NCI-H510A (cell line): Measurements from ENCODE around the gene IKZF5.

Experiments
- DNase-seq: peaks from one replicate; lab custom pipeline; 2025; lab: John Stamatoyannopoulos, UW

Gene IKZF5

GRCh38 chr10:123016228-123016627 is 7.6 kb upstream of the IKZF5 start:
- DNase-seq, result no peak

- no peak for DNase-seq
These were observed 6.2 kb upstream of the IKZF5 start for GRCh38 chr10:123014772-123015171.

GRCh38 chr10:123013456-123014419 is 5.1 kb upstream of the IKZF5 start:
- DNase-seq, result no peak

GRCh38 chr10:123011987-123012386 is 3.4 kb upstream of the IKZF5 start:
- DNase-seq, result no peak

GRCh38 chr10:123009105-123009820 is 668 bp upstream of the IKZF5 start:
- no peak for DNase-seq

- DNase-seq, result peak; percentile 19
These were observed 839 bp downstream of the IKZF5 start for GRCh38 chr10:123007558-123008354.

GRCh38 chr10:123004298-123004697 is 4.3 kb downstream of the IKZF5 start:
- DNase-seq, result no peak

- DNase-seq, result no peak
These were observed 7.2 kb downstream of the IKZF5 start for GRCh38 chr10:123001370-123001769.

GRCh38 chr10:123000155-123000554 is 8.4 kb downstream of the IKZF5 start:
- no peak for DNase-seq

- DNase-seq, result peak; percentile 58
These were observed 9.2 kb downstream of the IKZF5 start for GRCh38 chr10:122999347-122999746.

GRCh38 chr10:122998934-122999333 is 9.7 kb downstream of the IKZF5 start:
- no peak for DNase-seq

- DNase-seq, result no peak
These were observed 10.2 kb downstream of the IKZF5 start for GRCh38 chr10:122998360-122998917.

- DNase-seq, result no peak
These were observed 10.7 kb downstream of the IKZF5 start for GRCh38 chr10:122997864-122998263.

- DNase-seq, result no peak
These were observed 12.7 kb downstream of the IKZF5 start for GRCh38 chr10:122995936-122996335.

GRCh38 chr10:122993797-122994336 is 14.7 kb downstream of the IKZF5 start:
- no peak for DNase-seq

- no peak for DNase-seq
These were observed 16.5 kb downstream of the IKZF5 start for GRCh38 chr10:122992031-122992585.

- no peak for DNase-seq
These were observed 18.3 kb downstream of the IKZF5 start for GRCh38 chr10:122990278-122990677.

- DNase-seq, result no peak
These were observed 20.1 kb downstream of the IKZF5 start for GRCh38 chr10:122988501-122988900.

- DNase-seq, result no peak
These were observed 22.3 kb downstream of the IKZF5 start for GRCh38 chr10:122986335-122986734.

GRCh38 chr10:122984708-122985107 is 23.9 kb downstream of the IKZF5 start:
- DNase-seq, result no peak

- no peak for DNase-seq
These were observed 24.7 kb downstream of the IKZF5 start for GRCh38 chr10:122983898-122984297.
